HG03196 (cell line): ENCODE data around the gene TLE6.
"Not testable (repeated sequence)": the region's sequence is repeated elsewhere in the genome, so short reads cannot be mapped to it uniquely, and the experiment has no call there.

Experiments used
- ATAC-seq: cut with Tn5 transposase; IDR thresholded peaks from one replicate; pipeline ENCODE4 v1.9.1; 2021; ENCODE audit not compliant: unreplicated experiment

TLE6 gene

DNA sequence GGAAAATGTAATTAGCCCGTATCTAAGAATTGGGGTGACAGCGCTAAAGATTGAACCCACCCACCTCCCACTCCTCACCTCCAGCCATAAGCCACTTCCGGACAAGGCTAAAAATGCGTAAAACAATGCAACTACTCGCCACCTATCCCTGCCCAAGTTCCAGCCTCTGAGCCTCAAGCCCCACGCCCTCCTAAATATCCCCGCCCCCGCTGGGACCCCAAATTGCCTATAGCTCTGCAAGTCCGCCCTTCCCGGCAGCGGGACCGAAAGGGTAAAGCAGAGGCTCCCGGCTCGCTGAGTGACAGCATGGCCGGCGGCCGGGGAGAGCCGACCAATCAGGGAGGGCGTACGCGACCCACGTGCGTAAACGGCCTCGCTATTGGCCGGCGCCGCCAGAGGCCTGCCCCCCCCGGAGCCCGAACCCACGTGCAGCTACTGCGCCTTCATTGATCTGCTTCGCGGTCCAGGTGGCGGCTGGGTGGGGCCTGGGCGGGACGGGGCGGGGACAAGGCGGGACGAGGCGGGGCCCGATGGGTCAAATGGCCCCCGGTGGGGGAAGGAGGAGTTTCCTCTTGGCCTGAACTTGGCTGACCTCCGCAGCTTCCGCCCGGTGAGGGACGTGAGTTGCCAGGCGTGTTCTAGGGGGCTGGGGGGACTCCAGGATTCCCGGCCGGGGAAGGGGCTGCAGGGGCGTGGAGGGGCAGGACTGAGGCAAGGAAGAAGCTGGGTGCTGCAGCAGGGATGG lies at the start of gene TLE6:
Gene TLE6, plus strand, starts transcription at position 564 of the 745 bp plus-strand sequence. CDS start 670 bp downstream, outside the sequence.
- ATAC-seq: peak; percentile 83

DNA sequence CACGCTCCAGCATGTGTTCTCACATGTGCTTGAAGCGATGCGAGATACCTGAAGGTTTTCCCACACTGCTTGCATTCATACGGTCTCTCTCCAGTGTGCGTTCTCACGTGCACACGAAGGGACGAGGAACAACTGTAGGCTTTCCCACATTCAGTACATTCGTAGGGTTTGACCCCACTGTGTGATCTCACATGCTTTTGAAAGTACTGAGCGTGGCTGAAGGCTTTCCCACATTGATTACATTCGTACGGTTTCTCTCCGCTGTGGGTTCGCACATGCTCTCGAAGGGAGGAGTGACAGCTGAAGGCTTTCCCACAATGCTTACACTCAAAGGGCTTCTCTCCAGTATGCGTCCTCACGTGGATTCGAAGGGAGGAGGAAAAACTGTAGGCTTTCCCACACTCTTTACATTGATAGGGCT lies 43.9 kb upstream of the TLE6 start:
- no peak for ATAC-seq

DNA sequence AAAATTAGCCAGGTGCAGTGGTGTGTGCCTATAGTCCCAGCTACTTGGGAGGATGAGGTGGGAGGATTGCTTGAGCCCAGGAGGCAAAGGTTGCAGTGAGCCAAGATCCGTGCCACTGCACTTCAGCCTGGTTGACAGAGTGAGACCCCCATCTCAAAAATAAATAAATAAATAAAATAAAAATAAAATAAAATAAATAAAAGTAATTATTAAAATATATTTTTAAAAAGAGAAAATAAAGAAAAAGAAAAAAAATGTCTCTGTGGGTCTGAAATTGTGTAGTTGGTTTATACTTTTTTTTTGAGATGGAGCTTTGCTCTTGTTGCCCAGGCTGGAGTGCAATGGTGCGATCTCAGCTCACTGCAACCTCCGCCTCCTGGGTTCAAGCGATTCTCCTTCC lies 41.5 kb upstream of the TLE6 start:
- ATAC-seq: not testable (repeated sequence)

DNA sequence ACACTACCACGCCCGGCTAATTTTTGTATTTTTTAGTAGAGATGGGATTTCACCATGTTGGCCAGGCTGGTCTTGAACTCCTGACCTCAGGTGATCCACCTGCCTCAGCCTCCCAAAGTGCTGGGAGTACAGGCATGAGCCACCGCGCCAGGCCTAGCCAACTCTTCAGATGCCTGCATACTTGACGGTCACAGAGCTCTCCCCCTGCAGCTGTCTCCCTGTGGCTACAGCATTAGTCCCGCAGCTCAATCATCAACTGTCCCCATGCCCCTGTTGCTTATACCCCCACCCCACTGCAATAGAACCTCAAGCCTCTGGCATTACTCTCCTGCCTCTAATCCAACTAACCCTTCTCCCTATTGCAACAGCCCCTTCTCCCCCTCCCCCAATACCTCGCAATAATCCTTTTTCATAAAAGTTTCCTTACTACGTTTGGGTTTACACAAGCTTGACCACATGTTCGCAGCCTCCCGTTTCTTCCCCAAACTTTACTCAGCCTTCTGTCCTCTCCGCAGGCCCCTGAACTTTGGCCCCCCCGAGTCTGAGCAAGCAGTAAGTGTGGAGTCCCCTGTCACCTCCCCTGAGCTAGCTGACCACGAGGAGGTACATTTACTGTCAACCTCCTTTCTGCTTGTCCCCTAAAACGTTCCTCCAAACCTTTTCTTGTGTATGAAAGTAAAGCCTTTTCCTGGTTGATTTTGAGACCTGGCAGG lies 34.3 kb upstream of the TLE6 start:
- no peak for ATAC-seq

DNA sequence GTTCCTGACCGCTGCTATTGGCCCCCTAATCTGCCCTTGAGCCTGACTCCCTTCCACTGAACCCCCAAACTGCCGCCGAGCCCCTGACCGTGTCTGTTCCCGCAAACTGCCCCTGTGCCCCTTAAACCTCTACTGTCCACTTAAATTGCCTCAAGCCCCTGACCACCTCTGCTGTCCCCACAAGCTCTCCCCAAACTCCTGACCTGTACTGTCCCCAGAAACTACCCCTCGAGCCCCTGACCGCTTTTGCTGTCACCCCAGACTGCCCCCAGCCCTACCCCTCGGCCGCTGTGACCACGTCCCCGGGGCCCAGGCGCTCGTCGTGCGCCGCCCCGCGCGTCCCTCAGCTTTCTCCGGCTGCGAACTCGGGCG lies 33.0 kb upstream of the TLE6 start:
- ATAC-seq: no peak

DNA sequence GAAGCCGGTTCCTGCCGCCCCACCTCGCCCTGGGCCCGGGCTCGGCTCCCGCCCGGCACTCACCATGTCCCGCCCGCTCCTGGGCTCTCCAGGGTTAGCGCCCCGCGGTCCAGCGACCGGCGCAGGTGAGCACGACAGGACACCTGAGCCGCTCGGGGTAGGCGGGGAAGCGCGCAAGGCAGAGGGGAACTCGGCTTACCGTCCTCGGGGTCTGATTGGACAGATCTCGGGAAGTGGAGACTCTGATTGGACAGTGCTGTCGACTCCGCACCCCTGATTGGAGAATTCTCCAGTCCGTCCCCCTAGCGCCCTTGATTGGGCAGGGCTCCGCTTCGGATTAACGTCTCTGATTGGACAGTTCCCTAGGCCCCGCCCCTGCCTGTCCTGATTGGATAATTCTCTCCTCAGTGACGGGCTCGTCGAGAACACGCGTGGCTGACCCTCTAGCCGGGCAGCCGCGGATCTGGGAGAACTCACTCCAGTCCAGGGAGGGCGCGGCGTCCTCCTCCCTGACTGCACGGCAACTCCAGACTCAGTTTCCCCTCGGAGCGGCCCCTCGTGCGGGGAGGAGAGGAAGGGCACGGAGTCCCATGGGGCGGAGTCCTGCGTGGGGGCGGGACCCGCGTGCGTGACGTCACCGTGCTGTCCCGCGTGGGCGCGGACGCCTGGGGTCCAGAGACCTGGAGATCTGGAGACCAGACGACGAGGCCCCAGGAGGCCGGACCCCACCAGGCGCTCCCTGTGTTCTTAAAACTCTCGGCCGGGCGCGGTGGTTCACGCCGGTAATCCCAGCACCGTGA lies 32.4 kb upstream of the TLE6 start, which contains the start of gene ZNF77:
Gene ZNF77, minus strand, starts transcription at position 197 of the 800 bp plus-strand sequence. Its CDS starts 131 bp downstream, at position 66.
- peak; percentile 90 for ATAC-seq

DNA sequence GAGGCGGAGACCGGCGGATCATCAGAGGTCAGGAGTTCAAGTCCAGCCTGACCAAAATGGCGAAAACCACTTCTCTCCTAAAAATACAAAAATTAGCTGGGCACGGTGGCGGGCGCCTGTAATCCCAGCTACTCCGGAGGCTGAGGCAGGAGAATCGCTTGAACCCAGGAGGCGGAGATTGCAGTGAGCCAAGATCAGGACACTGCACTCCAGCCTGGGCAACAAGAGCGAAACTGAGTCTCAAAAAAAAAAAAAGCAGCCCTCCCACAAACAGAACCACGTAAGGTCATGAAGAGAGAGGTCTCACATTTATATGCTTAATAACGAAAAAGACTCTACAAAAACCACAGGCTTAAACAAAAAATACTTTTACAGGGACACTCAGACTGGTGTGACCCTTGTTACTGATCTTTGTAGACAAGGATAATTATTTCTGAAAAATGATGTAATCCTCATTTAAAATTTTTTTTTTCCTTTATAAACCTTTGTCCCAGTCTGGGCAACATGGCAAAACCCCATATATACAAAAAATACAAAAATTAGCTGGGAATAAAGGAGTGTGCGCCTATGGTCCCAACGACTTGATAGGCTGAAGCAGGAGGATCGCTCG lies 31.7 kb upstream of the TLE6 start:
- ATAC-seq: no peak

DNA sequence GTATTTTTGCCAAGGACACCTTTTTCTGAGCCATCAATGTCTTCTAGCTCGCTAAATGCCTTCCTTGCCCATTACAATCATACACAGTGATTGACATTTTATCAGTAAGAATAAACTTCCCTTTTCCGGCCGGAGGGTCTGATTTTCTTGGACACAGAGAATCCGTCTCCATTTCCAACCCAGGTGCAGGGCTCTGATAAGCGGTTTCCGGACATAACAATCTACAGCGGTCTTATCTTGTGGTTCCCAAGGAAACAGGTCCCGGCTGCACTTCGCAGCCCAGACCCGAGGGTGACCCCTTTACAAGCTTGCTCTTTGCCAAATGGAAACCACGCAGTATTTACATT lies 27.5 kb upstream of the TLE6 start:
- peak; percentile 5 for ATAC-seq

GRCh38 chr19:2950286-2951124 lies 26.9 kb upstream of the TLE6 start:
- ATAC-seq: peak; percentile 90

GRCh38 chr19:2952953-2953481 lies 24.3 kb upstream of the TLE6 start:
- ATAC-seq: no peak

DNA sequence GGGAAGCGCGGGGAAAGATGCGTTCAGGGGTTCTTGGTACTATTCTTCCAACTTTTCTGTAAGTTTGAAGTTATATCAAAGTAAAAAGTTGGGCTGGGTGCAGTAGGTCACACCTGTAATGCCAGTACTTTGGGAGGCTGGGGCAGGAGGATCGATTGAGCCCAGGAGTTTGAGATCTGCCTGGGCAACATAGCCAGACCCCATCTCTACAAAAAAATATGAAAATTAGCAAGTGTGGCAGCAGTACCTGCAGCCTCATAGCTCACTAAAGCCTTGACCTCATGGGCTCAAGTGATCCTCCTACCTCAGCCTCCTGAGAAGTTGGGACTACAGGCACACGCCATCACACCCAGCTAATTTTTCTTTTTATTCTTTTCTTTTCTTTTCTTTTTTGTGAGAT lies 20.2 kb upstream of the TLE6 start:
- no peak for ATAC-seq

- no peak for ATAC-seq
Measured at GRCh38 chr19:2960120-2960519, 17.2 kb upstream of the TLE6 start.

GRCh38 chr19:2962018-2962670 lies 15.2 kb upstream of the TLE6 start:
- ATAC-seq: no peak

DNA sequence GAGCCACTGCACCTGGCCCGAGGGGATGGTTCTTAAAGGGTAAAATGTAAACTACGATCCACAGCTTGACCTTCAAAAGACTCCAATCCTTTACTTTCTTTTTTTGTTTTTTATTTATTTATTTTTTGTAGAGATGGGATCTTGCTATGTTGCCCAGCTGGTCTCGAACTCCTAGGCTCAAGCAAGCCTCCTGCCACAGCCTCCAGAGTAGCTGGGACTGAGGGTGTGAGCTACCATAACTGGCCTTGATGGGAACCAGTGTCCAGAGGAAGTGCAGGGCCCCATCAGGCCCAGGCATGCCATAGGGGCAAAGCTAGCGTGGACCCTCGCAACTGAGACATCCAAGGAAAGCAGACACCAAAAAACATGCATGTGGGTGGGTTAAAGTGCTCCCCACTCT lies 14.2 kb upstream of the TLE6 start:
- ATAC-seq: no peak

GRCh38 chr19:2963631-2964030 lies 13.7 kb upstream of the TLE6 start:
- ATAC-seq: not testable (repeated sequence)

DNA sequence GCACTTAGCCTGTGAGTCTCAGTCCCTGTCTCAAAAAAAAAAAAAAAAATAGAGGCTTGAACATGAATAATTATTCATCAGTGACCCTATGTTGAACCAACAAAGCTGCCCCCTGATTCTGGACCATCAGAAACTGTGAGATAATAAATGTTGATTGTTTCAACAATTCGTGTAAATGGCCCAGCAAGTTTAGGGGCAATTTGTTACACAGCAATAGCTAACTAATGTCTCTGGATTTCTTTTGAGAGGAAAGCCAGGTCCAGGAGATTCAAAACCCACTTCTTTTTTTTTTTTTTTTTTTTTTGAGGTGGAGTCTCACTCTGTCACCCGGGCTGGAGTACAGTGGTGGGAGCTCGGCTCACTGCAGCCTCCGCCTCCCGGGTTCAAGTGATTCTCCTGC lies 12.5 kb upstream of the TLE6 start:
- no peak for ATAC-seq

DNA sequence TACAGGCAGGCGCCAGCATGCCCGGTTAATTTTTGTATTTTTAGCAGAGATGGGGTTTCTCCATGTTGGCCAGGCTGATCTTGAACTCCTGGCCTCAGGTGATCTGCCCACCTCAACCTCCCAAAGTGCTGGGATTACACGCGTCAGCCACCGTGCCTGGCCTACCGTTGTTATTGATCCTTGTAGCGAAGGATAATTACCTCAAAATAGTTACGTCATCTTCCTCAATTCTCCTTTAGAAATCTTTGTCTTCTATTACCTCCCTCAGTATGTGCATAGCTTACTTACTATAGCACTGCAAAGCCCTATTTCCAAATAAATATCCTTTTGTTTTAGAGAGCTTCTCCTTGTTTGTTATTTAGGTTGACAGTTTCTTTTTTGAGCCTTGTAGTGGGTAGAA lies 9.4 kb upstream of the TLE6 start:
- no peak for ATAC-seq

DNA sequence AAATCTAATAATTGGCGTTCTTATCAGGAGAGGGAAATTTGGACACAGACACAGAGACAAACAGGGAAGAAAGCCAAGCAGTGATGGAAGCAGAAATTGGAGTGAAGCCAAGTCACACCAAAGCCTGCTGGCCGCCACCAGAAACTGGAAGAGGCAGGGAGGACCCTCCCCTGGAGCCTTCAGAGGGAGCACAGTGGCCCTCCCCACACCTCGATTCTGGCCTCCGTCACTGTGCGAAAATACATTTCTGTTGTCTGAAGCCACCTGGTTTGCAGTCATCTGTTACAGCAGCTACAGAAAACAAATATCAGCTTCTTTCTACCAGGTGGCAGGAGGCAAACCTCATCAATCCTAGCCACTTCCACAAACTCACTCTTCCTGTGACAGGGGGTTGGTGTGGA lies 8.3 kb upstream of the TLE6 start:
- no peak for ATAC-seq

DNA sequence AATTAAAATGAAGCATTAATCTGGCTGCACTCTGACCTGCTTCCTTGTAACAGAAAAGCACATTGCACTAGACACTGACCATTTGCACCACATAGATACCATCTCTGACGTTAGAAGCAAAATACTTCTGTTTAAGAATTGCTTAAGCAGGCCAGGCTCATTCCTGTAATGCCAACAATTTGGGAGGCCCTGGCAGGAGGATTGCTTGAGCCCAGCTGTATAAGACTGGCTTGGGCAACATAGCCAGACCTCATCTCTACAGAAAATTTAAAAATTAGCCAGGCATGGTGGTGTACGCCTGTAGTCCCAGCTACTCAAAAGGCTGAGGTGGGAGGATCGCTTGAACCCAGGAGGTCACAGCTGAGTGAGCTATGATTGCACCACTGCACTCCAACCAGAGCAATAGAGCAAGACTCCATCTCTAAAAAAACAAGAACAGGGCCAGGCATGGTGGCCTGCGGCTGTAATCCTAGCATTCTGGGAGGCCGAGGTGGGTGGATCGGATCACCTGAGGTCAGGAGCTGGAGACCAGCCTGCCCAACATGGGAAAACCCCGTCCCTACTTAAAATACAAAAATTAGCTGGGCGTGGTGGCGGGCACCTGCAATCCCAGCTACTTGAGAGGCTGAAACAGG lies 7.0 kb upstream of the TLE6 start:
- no peak for ATAC-seq
